GM12891 (cell line): ENCODE results near the gene DBI.
"Not testable (repeated sequence)": the region's sequence is repeated elsewhere in the genome, so short reads cannot be mapped to it uniquely, and the experiment has no call there.

Source experiments
- DNase-seq: peaks from one replicate; pipeline ENCODE4 v3.0.0; 2011; ENCODE audit warnings: low spot score; ENCODE audit not compliant: insufficient read length
- FAIRE-seq: peaks from 2 replicates; lab custom pipeline; 2011; peaks lifted over from hg19 to GRCh38; lab: Jason Lieb, UNC
- PAX5 ChIP-seq: IDR thresholded peaks from 2 replicates; pipeline ENCODE4 v1.6.1; 2011; ENCODE audit warnings: low read length, moderate library complexity, mild to moderate bottlenecking; ENCODE audit not compliant: insufficient read depth, severe bottlenecking
- POLR2A ChIP-seq: IDR thresholded peaks from 2 replicates; pipeline ENCODE4 v1.6.1; 2011; ENCODE audit warnings: low read depth, low read length, control low read depth
- POLR2AphosphoS5 ChIP-seq: IDR thresholded peaks from 2 replicates; pipeline ENCODE4 v1.6.1; 2011; ENCODE audit warnings: low read depth, low read length, control low read depth
- POU2F2 ChIP-seq: IDR thresholded peaks from 2 replicates; pipeline ENCODE4 v1.6.1; 2011; ENCODE audit warnings: low read depth, mild to moderate bottlenecking, control low read depth, low read length, moderate library complexity
- SPI1 ChIP-seq: IDR thresholded peaks from 2 replicates; pipeline ENCODE4 v1.6.1; 2011; ENCODE audit warnings: low read depth, low read length, control low read depth
- TAF1 ChIP-seq: IDR thresholded peaks from 2 replicates; pipeline ENCODE4 v1.6.1; 2011; ENCODE audit warnings: low read depth, low read length, control low read depth

Gene DBI

GRCh38 chr2:119359774-119360173, 7.0 kb upstream of the DBI start:
- TF ChIP-seq POLR2AphosphoS5, result no peak
- no peak for TF ChIP-seq POLR2A
- no peak for TF ChIP-seq PAX5
- no peak for TF ChIP-seq POU2F2
- TF ChIP-seq SPI1, result no peak
- TF ChIP-seq TAF1, result no peak
- FAIRE-seq (no peak), DNase-seq (no peak)

DNA sequence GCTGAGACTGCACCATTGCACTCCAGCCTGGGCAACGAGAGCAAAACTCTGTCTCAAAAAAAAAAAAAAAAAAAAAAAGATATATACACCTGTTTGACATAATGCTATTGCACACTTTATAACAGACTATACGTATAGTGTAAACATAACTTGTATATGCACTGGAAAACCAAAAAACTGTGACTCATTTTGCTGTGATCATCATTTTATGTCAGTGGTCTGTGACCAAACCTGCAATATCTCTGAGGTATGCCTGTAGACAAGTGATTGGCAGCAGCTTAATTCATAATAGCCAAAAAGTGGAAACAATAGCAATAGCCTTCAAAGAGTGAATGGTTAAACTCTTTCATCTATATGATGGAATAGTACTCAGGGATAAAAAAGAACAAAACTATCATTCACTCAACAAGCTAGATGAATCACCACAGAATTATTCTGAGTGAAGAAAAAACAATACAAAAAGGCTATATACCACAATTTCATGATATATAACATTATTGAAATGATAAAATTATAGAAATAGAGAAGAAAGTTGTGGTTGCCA, 6.3 kb upstream of the DBI start:
- DNase-seq (no peak), FAIRE-seq (no peak)
- TF ChIP-seq TAF1 (no peak), POLR2AphosphoS5 (no peak), SPI1 (no peak), POU2F2 (no peak), PAX5 (no peak), POLR2A (no peak)

DNA sequence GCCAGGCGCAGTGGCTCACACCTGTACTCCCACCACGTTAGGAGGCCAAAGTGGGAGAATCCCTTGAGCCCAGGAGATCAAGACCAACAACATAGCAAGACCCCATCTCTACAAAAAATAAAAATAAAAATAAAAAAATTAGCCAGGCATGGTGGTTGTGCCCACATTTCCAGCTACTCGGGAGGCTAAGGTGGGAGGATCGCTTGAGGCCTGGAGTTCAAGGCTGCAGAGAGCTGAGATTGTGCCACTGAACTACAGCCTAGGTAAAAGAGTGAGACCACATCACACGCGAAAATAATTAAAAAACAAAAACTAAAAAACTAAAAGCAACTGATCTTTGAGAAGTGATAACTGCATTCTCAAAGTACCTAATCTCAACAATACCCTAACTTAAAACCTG, 2.0 kb upstream of the DBI start:
- FAIRE-seq (no peak), DNase-seq (no peak)
- TF ChIP-seq POLR2A (no peak), TAF1 (no peak), POLR2AphosphoS5 (no peak), SPI1 (no peak), POU2F2 (no peak), PAX5 (no peak)

GRCh38 chr2:119365436-119365835, 1.3 kb upstream of the DBI start:
- FAIRE-seq (no peak), DNase-seq (no peak)
- no peak for TF ChIP-seq SPI1
- TF ChIP-seq POU2F2, result no peak
- TF ChIP-seq PAX5, result no peak
- TF ChIP-seq POLR2AphosphoS5, result no peak
- TF ChIP-seq TAF1, result no peak
- TF ChIP-seq POLR2A, result no peak

GRCh38 chr2:119366161-119366648, 572 bp upstream of the DBI start:
- no peak for DNase-seq
- TF ChIP-seq POU2F2, result no peak
- TF ChIP-seq TAF1, result no peak
- peak; percentile 38 for FAIRE-seq

- FAIRE-seq (peak; percentile 47), DNase-seq (peak; percentile 56)
- 0 out of 2 replicates have a peak, but pooled peaks have one; percentile 32 for TF ChIP-seq POLR2AphosphoS5
- no peak for TF ChIP-seq SPI1
- TF ChIP-seq TAF1, result no peak; the same call in 1 of the 2 replicates
Observed at GRCh38 chr2:119367472-119368099, 809 bp downstream of the DBI start.

GRCh38 chr2:119369845-119370244, 3.1 kb downstream of the DBI start:
- no peak for DNase-seq
- no peak for FAIRE-seq
- TF ChIP-seq TAF1 (no peak), POLR2AphosphoS5 (no peak), SPI1 (no peak), POU2F2 (no peak), PAX5 (no peak), POLR2A (no peak)

- TF ChIP-seq PAX5 (no peak), POLR2AphosphoS5 (no peak), POU2F2 (no peak), TAF1 (no peak), SPI1 (no peak), POLR2A (no peak)
- FAIRE-seq (no peak), DNase-seq (no peak)
Observed at GRCh38 chr2:119371111-119371510, 4.3 kb downstream of the DBI start.

DNA sequence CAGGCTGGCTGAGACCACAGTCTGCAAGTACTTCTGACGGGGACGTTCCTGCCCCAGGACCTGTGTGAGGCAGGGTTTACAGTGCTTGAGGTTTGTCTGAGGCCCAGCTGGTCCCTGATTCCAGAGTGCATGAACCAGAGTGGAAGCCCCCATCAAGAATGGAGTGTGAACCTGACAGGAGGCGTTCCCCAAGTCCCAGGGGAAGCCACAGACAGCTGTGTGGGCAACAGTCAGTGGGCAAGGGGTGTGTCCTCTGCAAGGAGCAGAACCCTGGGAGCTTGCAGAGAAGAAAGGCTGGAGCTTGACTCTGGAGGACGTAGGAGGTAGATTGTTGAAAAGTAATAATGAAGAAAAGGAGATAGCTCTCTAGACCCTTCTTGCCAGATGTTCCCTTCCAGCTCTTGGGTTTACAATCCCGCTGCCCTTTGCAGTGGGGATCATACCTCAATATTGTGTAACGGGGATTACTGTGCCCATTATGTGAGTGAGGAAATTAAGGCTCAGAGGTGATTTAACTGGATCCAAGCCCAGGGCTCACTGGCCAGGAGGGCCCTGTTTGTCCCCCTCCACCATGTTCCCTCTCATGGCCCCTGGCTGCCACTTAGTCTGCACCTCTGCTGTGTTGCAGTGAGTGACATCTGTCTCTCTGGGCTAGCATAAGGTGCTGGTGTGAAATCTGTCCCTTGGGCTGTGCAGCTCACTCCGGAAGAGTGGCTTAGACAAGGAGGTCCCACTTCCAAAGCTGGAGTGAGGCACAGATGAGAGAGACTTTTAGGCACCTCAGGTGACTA, 6.2 kb downstream of the DBI start:
- TF ChIP-seq SPI1 (no peak), POLR2A (no peak; the same call in 1 of the 2 replicates), POU2F2 (no peak), PAX5 (no peak), POLR2AphosphoS5 (no peak), TAF1 (no peak)
- DNase-seq (no peak), FAIRE-seq (no peak)

GRCh38 chr2:119373907-119374745, 7.3 kb downstream of the DBI start:
- FAIRE-seq, DNase-seq: not testable (repeated sequence)

GRCh38 chr2:119376406-119376805, 9.6 kb downstream of the DBI start:
- not testable (repeated sequence) for FAIRE-seq, DNase-seq
